Neural progenitor cell (in vitro differentiated cells): ENCODE results near the gene GMDS.

Source experiments
- EZH2 ChIP-seq: fragments of 200-600 bp; sonication (generic); IDR thresholded peaks from 2 replicates; pipeline ENCODE4 v1.6.1; 2017; ENCODE audit warnings: antibody characterized with exemption, mild to moderate bottlenecking, moderate library complexity
- EZH2phosphoT487 ChIP-seq: fragments of 200-600 bp; sonication (generic); IDR thresholded peaks from 2 replicates; pipeline ENCODE4 v1.6.1; 2017; ENCODE audit warnings: antibody characterized with exemption
- TF ChIP-seq, protein P1 (sequence below): fragments of 200-600 bp; sonication (generic); IDR thresholded peaks from 2 replicates; pipeline ENCODE4 v1.5.1; 2017; ENCODE audit warnings: antibody characterized with exemption, mild to moderate bottlenecking

- TF ChIP-seq, protein P1, sequence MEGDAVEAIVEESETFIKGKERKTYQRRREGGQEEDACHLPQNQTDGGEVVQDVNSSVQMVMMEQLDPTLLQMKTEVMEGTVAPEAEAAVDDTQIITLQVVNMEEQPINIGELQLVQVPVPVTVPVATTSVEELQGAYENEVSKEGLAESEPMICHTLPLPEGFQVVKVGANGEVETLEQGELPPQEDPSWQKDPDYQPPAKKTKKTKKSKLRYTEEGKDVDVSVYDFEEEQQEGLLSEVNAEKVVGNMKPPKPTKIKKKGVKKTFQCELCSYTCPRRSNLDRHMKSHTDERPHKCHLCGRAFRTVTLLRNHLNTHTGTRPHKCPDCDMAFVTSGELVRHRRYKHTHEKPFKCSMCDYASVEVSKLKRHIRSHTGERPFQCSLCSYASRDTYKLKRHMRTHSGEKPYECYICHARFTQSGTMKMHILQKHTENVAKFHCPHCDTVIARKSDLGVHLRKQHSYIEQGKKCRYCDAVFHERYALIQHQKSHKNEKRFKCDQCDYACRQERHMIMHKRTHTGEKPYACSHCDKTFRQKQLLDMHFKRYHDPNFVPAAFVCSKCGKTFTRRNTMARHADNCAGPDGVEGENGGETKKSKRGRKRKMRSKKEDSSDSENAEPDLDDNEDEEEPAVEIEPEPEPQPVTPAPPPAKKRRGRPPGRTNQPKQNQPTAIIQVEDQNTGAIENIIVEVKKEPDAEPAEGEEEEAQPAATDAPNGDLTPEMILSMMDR, result no peak
- TF ChIP-seq EZH2phosphoT487 (no peak), EZH2 (no peak)
Measured at GRCh38 chr6:2171728-2172127, 73.7 kb downstream of the GMDS start.
